HepG2 (cell line): Measurements from ENCODE around the gene NEDD4L. TPM values are rescaled to one million over a fixed set of nuclear protein-coding genes. Genes with fewer than 3 reads are reported as not detected.

Experiments
- ATAC-seq: fragments of 200-7000 bp; cut with Tn5 transposase; 3 replicates; pipeline ENCODE4 v1.9.1; 2020; ENCODE audit warnings: mild to moderate bottlenecking, moderate library complexity
- BruUV-seq: library from RNA; stranded (reverse); fragments of 400-500 nt; replicated peaks from 2 replicates; lab custom pipeline; 2021; lab: Mats Ljungman, UMichigan
- CTCF ChIA-PET: fragments of 300-600 bp; formaldehyde crosslinking; extraction: SDS; loops from one replicate; lab custom pipeline; 2021; ENCODE audit warnings: low total read pairs, inconsistent platforms, low intra/inter-chr PET ratio; lab: Yijun Ruan, JAX
- POLR2A ChIA-PET: fragments of 350-600 bp; sonication (Branson Sonifier 250); formaldehyde crosslinking; loops from one replicate; lab custom pipeline; 2020; ENCODE audit warnings: antibody characterized with exemption, inconsistent platforms; lab: Yijun Ruan, JAX
- DNase-seq: peaks from one replicate; pipeline ENCODE4 v3.0.0-alpha.2; 2015; ENCODE audit warnings: low spot score
- FAIRE-seq: peaks from 3 replicates; lab custom pipeline; 2011; peaks lifted over from hg19 to GRCh38; lab: Jason Lieb, UNC
- H2AFZ ChIP-seq: one replicate; pipeline ENCODE4 v1.6.1; 2011; ENCODE audit warnings: low read length, inconsistent platforms
- H3K27ac ChIP-seq: fragments of 300-600 bp; 3 replicates; pipeline ENCODE4 v1.8.0; 2011; ENCODE audit warnings: mixed run types, mild to moderate bottlenecking, mixed read lengths, low read length, inconsistent platforms; ENCODE audit not compliant: insufficient read depth; ENCODE audit errors: extremely low read length
- H3K27me3 ChIP-seq, 2 experiments: fragments of 200-600 bp in 1 of 2; 2 replicates in 1 of 2; 3 replicates in 1 of 2; pipeline versions ENCODE4 v1.6.0 to v1.8.0; 2011; ENCODE audit warnings: low read length in 2 of 2, mild to moderate bottlenecking in 2 of 2, moderate library complexity in 2 of 2, inconsistent platforms in 1 of 2; ENCODE audit not compliant: insufficient read depth in 2 of 2, control insufficient read depth in 1 of 2
- H3K36me3 ChIP-seq, 2 experiments: fragments of 200-600 bp in 1 of 2; replicated peaks in 1 of 2; 2 replicates in 1 of 2; 3 replicates in 1 of 2; pipeline versions ENCODE4 v1.5.1 to v1.8.0; 2011; ENCODE audit warnings: low read length in 2 of 2, inconsistent platforms in 1 of 2; ENCODE audit not compliant: insufficient read depth in 2 of 2, control insufficient read depth in 1 of 2
- H3K4me1 ChIP-seq: 2 replicates; pipeline ENCODE4 v1.5.1; 2012; ENCODE audit warnings: low read length, inconsistent platforms; ENCODE audit not compliant: insufficient read depth
- H3K4me2 ChIP-seq: 2 replicates; pipeline ENCODE4 v1.6.0; 2011; ENCODE audit warnings: low read depth, low read length, inconsistent platforms
- H3K4me3 ChIP-seq, 3 experiments: fragments of 200-600 bp in 1 of 3; sonication (generic), shearing (Covaris generic) in 1 of 3; replicated peaks in 1 of 3; 2 replicates each; pipeline ENCODE4 v1.5.1; 2011 to 2016; ENCODE audit warnings: low read length in 3 of 3, inconsistent platforms in 2 of 3, low read depth in 2 of 3, mild to moderate bottlenecking in 2 of 3, control low read depth in 1 of 3, mixed read lengths in 1 of 3; ENCODE audit not compliant: insufficient read depth in 1 of 3
- H3K79me2 ChIP-seq: one replicate; pipeline ENCODE4 v1.6.1; 2011; ENCODE audit warnings: low read length, inconsistent platforms; ENCODE audit not compliant: insufficient read depth
- H3K9ac ChIP-seq: 2 replicates; pipeline ENCODE4 v1.6.0; 2011; ENCODE audit warnings: mild to moderate bottlenecking, low read depth, low read length, inconsistent platforms; ENCODE audit not compliant: insufficient read depth
- H3K9me3 ChIP-seq: 2 replicates; pipeline ENCODE4 v1.5.1; 2012; ENCODE audit warnings: mild to moderate bottlenecking, low read length
- H4K20me1 ChIP-seq: 2 replicates; pipeline ENCODE4 v1.6.0; 2011; ENCODE audit warnings: inconsistent platforms, mild to moderate bottlenecking, low read length, moderate library complexity; ENCODE audit not compliant: insufficient read depth
- BCL6 ChIP-seq: IDR thresholded peaks from 2 replicates; pipeline ENCODE4 v1.6.1; 2016; ENCODE audit warnings: missing genetic modification reagents, missing compliant biosample characterization
- DPF2 ChIP-seq: sonication (generic); formaldehyde crosslinking; IDR thresholded peaks from 2 replicates; pipeline ENCODE4 v1.4.0; 2020; ENCODE audit warnings: mild to moderate bottlenecking, low read depth, missing genetic modification reagents, borderline replicate concordance
- ETV6 ChIP-seq: sonication (generic); formaldehyde crosslinking; conservative IDR thresholded peaks from 2 replicates; pipeline ENCODE4 v1.4.0; 2020; ENCODE audit warnings: missing genetic modification reagents
- FOXA3 ChIP-seq: IDR thresholded peaks from 2 replicates; pipeline ENCODE4 v1.6.1; 2016; ENCODE audit warnings: missing genetic modification reagents, missing compliant biosample characterization
- HNF4A ChIP-seq: sonication (generic); formaldehyde crosslinking; IDR thresholded peaks from 2 replicates; pipeline ENCODE4 v1.4.0; 2020; ENCODE audit warnings: missing genetic modification reagents
- KDM3A ChIP-seq: IDR thresholded peaks from 2 replicates; pipeline ENCODE4 v1.6.1; 2018; ENCODE audit warnings: low read depth, missing compliant biosample characterization
- KDM4B ChIP-seq: sonication (generic); formaldehyde crosslinking; IDR thresholded peaks from 2 replicates; pipeline ENCODE4 v1.4.0; 2020; ENCODE audit warnings: missing genetic modification reagents
- KMT2A ChIP-seq: sonication (generic); formaldehyde crosslinking; IDR thresholded peaks from 2 replicates; pipeline ENCODE4 v1.4.0; 2020; ENCODE audit warnings: missing genetic modification reagents
- NR3C1 ChIP-seq: sonication (generic); formaldehyde crosslinking; IDR thresholded peaks from 2 replicates; pipeline ENCODE4 v1.4.0; 2020; ENCODE audit warnings: missing genetic modification reagents
- PCBP1 ChIP-seq: fragments of 200-400 bp; formaldehyde crosslinking; IDR thresholded peaks from 2 replicates; pipeline ENCODE4 v1.6.1; 2017; ENCODE audit warnings: mild to moderate bottlenecking, low read depth, low read length, borderline replicate concordance
- PHF8 ChIP-seq: sonication (generic); formaldehyde crosslinking; IDR thresholded peaks from 2 replicates; pipeline ENCODE4 v1.5.0; 2020; ENCODE audit warnings: missing genetic modification reagents
- POLR2A ChIP-seq, 2 experiments: IDR thresholded peaks; 2 replicates each; pipeline ENCODE4 v1.6.1; 2011; ENCODE audit warnings: low read depth in 2 of 2, low read length in 2 of 2, mild to moderate bottlenecking in 1 of 2, moderate library complexity in 1 of 2; ENCODE audit not compliant: insufficient read depth in 1 of 2
- PRPF4 ChIP-seq: fragments of 200-400 bp; formaldehyde crosslinking; IDR thresholded peaks from 2 replicates; pipeline ENCODE4 v1.6.1; 2016; ENCODE audit warnings: low read length, low read depth; ENCODE audit not compliant: poor library complexity, severe bottlenecking
- RBAK ChIP-seq: sonication (generic); formaldehyde crosslinking; IDR thresholded peaks from 2 replicates; pipeline ENCODE4 v1.5.1; 2020; ENCODE audit warnings: mild to moderate bottlenecking, missing genetic modification reagents
- SIX4 ChIP-seq: sonication (generic); formaldehyde crosslinking; IDR thresholded peaks from 2 replicates; pipeline ENCODE4 v1.4.0; 2020; ENCODE audit warnings: missing genetic modification reagents
- SMAD3 ChIP-seq: sonication (generic); formaldehyde crosslinking; IDR thresholded peaks from 2 replicates; pipeline ENCODE4 v1.4.0; 2020; ENCODE audit warnings: missing genetic modification reagents
- SP1 ChIP-seq, 2 experiments: fragments of 450-650 bp in 1 of 2; sonication (generic) in 1 of 2; formaldehyde crosslinking in 1 of 2; IDR thresholded peaks; 2 replicates each; pipeline versions ENCODE4 v1.4.0 to v1.6.1; 2016 to 2020; ENCODE audit warnings: missing genetic modification reagents in 1 of 2
- ZKSCAN1 ChIP-seq: fragments of 150-350 bp; IDR thresholded peaks from 2 replicates; pipeline ENCODE4 v1.6.1; 2014; ENCODE audit warnings: low read length
- ZNF543 ChIP-seq: sonication (generic); formaldehyde crosslinking; IDR thresholded peaks from 2 replicates; pipeline ENCODE4 v1.4.0; 2020; ENCODE audit warnings: mild to moderate bottlenecking, missing genetic modification reagents
- ZNF850 ChIP-seq: sonication (generic); formaldehyde crosslinking; conservative IDR thresholded peaks from 2 replicates; pipeline ENCODE4 v1.9.0; 2021; ENCODE audit warnings: mild to moderate bottlenecking, missing genetic modification reagents
- WGBS: methylation state at CpG from one replicate; pipeline ENCODE4 v1.1.6; 2017; ENCODE audit warnings: low lambda C conversion rate; 5-methylcytosine and 5-hydroxymethylcytosine counted together
- in situ Hi-C: cut with HindIII; loops from 2 replicates; pipeline ENCODE4 v1.10.0; 2017; ENCODE audit warnings: low pct_unique_long_range_greater_than_20kb; ENCODE audit not compliant: extremely low pct_ligation_motif_present
- intact Hi-C: fragments of 100-400 bp; cut with micrococcal nuclease; formaldehyde crosslinking; loops from one replicate; pipeline ENCODE4 v1.10.0; 2022; ENCODE audit not compliant: unreplicated experiment
- polyA plus RNA-seq, 8 experiments: library from polyadenylated mRNA; depleted of rRNA in 3 of 8; stranded (reverse) in 7 of 8; unstranded in 1 of 8; fragments of >200 nt; fragmentation: Illumina TruSeq in 4 of 8; extraction: Trizol in 4 of 8; gene quantifications; 2 replicates each; pipeline versions ENCODE4 v1.2.1 to v1.2.3, GENCODE V29; 2011 to 2016; ENCODE audit warnings: low read depth in 4 of 8, missing spikeins in 1 of 8, mixed read lengths in 1 of 8; ENCODE audit not compliant: insufficient read depth in 1 of 8
- total RNA-seq, 5 experiments: library from RNA; depleted of rRNA; stranded (reverse); fragments of >200 nt; fragmentation: Illumina TruSeq; extraction: Trizol; gene quantifications; 2 replicates each; pipeline ENCODE4 v1.2.3, GENCODE V29; 2016; ENCODE audit warnings: low read depth in 1 of 5
- TF ChIP-seq, protein P1 (sequence below): sonication (generic); formaldehyde crosslinking; IDR thresholded peaks from 2 replicates; pipeline ENCODE4 v1.4.0; 2020; ENCODE audit warnings: missing genetic modification reagents
- TF ChIP-seq, protein P2 (sequence below): sonication (generic); formaldehyde crosslinking; IDR thresholded peaks from 2 replicates; pipeline ENCODE4 v1.4.0; 2020; ENCODE audit warnings: missing genetic modification reagents
- TF ChIP-seq, protein P3 (sequence below): sonication (generic); formaldehyde crosslinking; IDR thresholded peaks from 2 replicates; pipeline ENCODE4 v1.5.0; 2020; ENCODE audit warnings: missing genetic modification reagents, mild to moderate bottlenecking, borderline replicate concordance
- TF ChIP-seq, protein P4 (sequence below): IDR thresholded peaks from 2 replicates; pipeline ENCODE4 v1.6.1; 2016; ENCODE audit warnings: missing compliant biosample characterization, missing genetic modification reagents, borderline replicate concordance

NEDD4L gene
- total and polyA plus RNA-seq, 2 of the 13 experiments (the other 11 are each of a cell fraction or from before 2014, with no cell fraction given): 168 to 390 TPM

DNA sequence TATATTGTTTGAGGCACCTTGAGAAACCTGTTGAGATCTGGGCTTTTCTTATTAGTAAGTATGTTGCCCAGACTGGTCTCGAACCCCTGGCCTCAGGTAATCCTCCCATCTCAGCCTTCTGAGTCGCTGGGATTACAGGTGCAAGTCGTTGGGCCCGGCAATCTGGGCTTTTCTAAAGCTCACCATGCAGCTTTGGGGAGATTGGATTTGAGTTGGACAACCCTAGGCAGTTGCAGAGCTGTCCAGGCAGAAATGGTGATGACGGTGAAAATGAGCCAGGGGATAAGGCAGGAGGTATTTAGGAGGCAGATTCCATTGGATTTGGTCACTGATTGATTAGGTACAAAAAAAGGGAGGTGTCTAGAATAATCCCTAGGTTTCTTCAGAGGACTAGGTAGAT is 16.2 kb downstream of the NEDD4L start (continued):
- TF ChIP-seq, protein P1, sequence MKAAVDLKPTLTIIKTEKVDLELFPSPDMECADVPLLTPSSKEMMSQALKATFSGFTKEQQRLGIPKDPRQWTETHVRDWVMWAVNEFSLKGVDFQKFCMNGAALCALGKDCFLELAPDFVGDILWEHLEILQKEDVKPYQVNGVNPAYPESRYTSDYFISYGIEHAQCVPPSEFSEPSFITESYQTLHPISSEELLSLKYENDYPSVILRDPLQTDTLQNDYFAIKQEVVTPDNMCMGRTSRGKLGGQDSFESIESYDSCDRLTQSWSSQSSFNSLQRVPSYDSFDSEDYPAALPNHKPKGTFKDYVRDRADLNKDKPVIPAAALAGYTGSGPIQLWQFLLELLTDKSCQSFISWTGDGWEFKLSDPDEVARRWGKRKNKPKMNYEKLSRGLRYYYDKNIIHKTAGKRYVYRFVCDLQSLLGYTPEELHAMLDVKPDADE (CRISPR knock-in tag): no peak
- TF ChIP-seq HNF4A (CRISPR knock-in tag) (no peak), ETV6 (CRISPR knock-in tag) (no peak), PCBP1 (no peak), SP1 (IDR thresholded peaks at IDR 0.05) (no peak), SP1 (CRISPR knock-in tag; IDR thresholded peaks at IDR 0.05) (no peak), ZKSCAN1 (no peak)
- TF ChIP-seq, protein P2, sequence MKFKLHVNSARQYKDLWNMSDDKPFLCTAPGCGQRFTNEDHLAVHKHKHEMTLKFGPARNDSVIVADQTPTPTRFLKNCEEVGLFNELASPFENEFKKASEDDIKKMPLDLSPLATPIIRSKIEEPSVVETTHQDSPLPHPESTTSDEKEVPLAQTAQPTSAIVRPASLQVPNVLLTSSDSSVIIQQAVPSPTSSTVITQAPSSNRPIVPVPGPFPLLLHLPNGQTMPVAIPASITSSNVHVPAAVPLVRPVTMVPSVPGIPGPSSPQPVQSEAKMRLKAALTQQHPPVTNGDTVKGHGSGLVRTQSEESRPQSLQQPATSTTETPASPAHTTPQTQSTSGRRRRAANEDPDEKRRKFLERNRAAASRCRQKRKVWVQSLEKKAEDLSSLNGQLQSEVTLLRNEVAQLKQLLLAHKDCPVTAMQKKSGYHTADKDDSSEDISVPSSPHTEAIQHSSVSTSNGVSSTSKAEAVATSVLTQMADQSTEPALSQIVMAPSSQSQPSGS (CRISPR knock-in tag): no peak
- TF ChIP-seq, protein P3, sequence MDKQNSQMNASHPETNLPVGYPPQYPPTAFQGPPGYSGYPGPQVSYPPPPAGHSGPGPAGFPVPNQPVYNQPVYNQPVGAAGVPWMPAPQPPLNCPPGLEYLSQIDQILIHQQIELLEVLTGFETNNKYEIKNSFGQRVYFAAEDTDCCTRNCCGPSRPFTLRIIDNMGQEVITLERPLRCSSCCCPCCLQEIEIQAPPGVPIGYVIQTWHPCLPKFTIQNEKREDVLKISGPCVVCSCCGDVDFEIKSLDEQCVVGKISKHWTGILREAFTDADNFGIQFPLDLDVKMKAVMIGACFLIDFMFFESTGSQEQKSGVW (CRISPR knock-in tag): no peak

DNA sequence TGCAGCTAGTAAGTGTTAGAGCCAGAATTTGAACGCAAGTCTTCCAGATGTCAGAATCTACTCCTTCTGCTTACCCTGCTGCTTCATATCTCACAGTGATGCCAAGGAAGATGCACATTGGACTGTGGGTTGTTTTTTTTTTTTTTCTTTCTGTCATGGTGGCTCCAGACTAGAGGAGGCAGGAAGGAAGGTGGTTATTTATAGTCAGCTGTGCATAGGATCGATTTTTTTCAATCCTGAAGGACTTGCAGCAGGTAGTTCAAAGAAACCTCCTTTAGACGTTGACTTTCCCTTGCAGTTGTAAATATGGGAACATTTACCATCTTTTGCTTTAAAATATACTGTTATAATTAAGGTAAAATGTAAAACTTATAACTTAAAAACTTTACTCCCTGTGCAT is 17.3 kb downstream of the NEDD4L start:
- WGBS: 80% methylated on average over 3 of the region's 3 CpGs
- H3K27me3 ChIP-seq: no peaks in the 10 kb centered on the region
- H3K79me2 ChIP-seq: peaks cover 33% of the 10 kb centered on the region
- POLR2A ChIA-PET: no interaction called here
- FAIRE-seq (no peak), DNase-seq (no peak), ATAC-seq (no peak)
- no peak overlapping the region for H3K4me3 ChIP-seq
- CTCF ChIA-PET: no interaction called here
- no peak overlapping the region for H2AFZ ChIP-seq
- peaks cover 20% of the 10 kb centered on the region; the same call in 1 of the 2 replicates for H3K4me1 ChIP-seq
- in situ Hi-C loops (no loop called here), intact Hi-C loops (no loop called here)
- H3K36me3 ChIP-seq: no peaks in the 10 kb centered on the region
- no TSS peak for BruUV-seq
- H3K9ac ChIP-seq: no peak overlapping the region
- H3K9me3 ChIP-seq: no peaks in the 10 kb centered on the region
- no peak overlapping the region for H3K4me2 ChIP-seq
- no peak overlapping the region for H3K27ac ChIP-seq
- H4K20me1 ChIP-seq: no peaks in the 10 kb centered on the region
- TF ChIP-seq ETV6 (CRISPR knock-in tag) (no peak), KDM3A (CRISPR knock-in tag) (no peak), SIX4 (CRISPR knock-in tag) (no peak), KDM4B (CRISPR knock-in tag) (no peak), NR3C1 (no peak), ZNF850 (CRISPR knock-in tag) (no peak), FOXA3 (CRISPR knock-in tag) (no peak), RBAK (CRISPR knock-in tag) (no peak), BCL6 (CRISPR knock-in tag) (no peak), PRPF4 (no peak), PHF8 (CRISPR knock-in tag) (no peak), ZNF543 (CRISPR knock-in tag) (no peak), KMT2A (no peak), SMAD3 (CRISPR knock-in tag) (no peak), POLR2A (IDR thresholded peaks at IDR 0.05; ENCODE audit: insufficient read depth in 1 of 2, low read depth in 2 of 2, low read length in 2 of 2) (no peak), DPF2 (CRISPR knock-in tag) (no peak)
- TF ChIP-seq, protein P4, sequence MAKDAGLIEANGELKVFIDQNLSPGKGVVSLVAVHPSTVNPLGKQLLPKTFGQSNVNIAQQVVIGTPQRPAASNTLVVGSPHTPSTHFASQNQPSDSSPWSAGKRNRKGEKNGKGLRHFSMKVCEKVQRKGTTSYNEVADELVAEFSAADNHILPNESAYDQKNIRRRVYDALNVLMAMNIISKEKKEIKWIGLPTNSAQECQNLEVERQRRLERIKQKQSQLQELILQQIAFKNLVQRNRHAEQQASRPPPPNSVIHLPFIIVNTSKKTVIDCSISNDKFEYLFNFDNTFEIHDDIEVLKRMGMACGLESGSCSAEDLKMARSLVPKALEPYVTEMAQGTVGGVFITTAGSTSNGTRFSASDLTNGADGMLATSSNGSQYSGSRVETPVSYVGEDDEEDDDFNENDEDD (CRISPR knock-in tag): no peak
